EH (cell line): ENCODE measurements around the gene TMEM119.
A peak's percentile ranks its signal among the peaks of the same experiment; 100 is the strongest.
"Not testable (repeated sequence)": the region's sequence is repeated elsewhere in the genome, so short reads cannot be mapped to it uniquely, and the experiment has no call there.

Source experiments
- DNase-seq: peaks from one replicate; pipeline ENCODE4 v3.0.0-alpha.2; 2015; ENCODE audit warnings: low read depth

The TMEM119 gene

GRCh38 chr12:108565146-108565545 lies 32.7 kb downstream of the TMEM119 start:
- no peak for DNase-seq

- no peak for DNase-seq
Observed at GRCh38 chr12:108564724-108565123, 33.2 kb downstream of the TMEM119 start.

DNA sequence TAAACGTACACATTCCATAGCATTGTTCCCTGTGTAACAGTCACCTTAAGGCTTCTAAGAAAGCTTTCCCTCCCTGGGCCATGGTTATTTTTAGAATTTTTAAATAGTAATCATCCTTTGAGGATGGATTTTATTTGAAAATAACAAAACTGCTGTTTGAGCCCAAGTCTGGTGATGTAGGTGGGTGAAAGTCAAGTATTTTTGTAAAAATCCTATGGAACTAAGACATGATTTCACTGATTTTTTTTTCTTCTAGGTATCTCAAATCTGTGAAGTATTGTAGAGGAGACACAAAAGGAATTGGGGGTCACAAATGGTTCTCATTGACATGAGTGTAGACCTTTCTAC lies 34.1 kb downstream of the TMEM119 start:
- DNase-seq = no peak

- peak; percentile 90 for DNase-seq
Observed at GRCh38 chr12:108563136-108563803, 34.6 kb downstream of the TMEM119 start.

DNA sequence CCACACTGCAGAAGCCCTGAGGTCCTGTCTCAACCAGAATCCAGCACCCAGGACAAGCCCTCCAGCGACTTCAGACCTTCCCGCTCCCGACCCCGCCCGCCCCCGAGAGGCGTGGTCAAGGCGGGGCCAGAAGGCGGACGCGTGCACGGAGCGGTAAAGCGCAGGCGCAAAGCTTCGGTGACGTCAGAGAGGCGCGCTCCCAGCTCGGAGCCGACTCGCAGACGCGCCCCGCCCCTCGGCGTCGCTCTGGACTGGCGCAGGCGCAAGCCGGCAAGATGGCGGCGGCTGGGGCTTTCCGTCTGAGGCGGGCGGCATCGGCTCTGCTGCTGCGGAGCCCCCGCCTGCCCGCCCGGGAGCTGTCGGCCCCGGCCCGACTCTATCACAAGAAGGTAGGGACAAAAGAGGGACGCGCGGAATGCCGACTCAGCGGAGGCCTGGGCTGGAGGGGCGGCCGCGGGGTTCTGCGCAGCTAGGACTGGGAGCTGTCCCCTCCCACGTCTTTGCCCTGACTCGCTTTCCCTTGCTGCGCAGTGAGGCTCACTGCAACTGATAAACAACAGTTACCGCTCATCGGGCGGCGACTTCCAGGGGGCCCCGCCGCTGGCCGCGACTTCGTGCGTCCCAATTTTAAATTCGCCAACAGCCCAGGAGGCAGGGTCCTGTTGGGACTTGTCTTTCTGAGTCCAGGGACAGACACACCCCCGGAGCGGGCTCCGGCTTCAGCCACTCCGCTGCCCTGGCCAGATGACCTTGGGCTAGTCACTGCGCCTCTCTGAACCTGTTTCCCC lies 35.3 kb downstream of the TMEM119 start, which contains the start of gene ISCU:
TSS of gene ISCU (plus strand) at position 249 of the 788 bp plus-strand sequence. CDS start at position 276, 27 bp downstream.
- DNase-seq = peak; percentile 96

DNA sequence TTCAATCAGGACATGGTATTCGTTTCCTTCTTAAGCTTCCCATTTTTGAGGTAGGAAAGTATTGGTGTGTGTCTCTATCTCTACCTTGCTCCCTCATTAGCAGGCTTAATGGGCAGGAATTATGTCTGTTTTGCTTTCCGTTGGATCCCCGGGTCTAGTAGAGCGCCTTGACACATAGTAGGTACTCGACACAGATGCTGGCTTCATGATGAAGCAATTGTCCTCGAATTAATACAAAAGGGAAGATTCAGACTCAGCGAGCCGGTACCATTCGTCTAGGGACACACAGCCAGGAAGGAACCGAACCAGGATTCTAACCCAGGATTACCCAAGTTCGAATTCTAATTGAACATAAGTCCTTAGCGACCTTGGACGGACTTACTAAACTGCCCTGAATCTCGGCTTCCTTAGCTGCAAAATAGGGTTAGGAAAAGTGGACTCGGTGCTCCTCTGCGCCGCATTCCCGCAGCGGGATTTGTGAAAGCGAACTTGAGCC lies 36.0 kb downstream of the TMEM119 start:
- DNase-seq = no peak

DNA sequence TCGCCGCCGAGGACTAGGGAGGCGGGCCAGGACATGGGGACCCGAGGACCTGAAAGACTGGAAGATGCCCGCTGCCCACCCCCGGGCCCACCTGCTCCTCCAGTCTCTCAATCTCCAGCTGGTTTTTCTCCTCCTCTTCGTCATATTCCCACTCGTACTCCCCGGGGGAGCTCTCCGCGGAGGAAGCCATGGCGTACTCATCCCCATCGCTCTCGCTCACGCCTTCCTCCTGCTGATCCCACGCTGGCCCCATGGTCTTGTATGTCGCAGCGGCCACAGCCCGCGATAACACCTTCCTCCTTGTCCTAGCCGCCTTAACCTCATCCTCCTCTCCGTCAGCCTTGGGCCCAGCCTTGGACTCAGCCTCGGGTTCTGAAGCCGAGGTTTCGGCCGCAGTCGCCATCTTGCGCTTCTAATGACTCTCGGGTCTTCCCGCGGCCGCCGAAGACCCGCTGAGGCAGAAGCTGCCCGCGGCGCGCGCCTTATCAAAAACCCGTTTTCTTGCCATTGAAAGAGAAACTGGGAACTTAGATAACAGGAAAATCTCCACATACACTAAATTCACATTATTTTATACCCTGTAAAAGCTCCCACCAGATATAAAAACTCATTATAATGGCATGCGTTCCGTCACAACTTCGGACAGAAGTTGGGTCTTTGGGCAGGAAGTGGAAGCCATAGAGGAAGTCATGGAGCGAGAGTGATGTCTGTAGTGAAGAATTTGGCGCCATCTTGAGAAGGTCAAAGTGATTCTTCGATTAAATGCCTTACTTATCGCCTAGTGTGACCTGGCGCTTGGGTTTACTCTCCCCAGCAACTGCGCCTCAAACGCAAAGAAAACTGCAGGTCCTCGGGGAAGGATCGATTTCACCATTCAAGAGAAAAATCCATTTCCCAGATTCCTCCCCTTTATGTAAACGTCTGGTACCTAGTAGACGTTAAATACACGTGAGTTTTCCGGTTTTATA lies 36.8 kb downstream of the TMEM119 start, which contains the start of gene SART3:
TSS of gene SART3 (minus strand) at position 422 of the 968 bp plus-strand sequence. CDS start at position 403, 19 bp downstream.
- DNase-seq = peak; percentile 89

DNA sequence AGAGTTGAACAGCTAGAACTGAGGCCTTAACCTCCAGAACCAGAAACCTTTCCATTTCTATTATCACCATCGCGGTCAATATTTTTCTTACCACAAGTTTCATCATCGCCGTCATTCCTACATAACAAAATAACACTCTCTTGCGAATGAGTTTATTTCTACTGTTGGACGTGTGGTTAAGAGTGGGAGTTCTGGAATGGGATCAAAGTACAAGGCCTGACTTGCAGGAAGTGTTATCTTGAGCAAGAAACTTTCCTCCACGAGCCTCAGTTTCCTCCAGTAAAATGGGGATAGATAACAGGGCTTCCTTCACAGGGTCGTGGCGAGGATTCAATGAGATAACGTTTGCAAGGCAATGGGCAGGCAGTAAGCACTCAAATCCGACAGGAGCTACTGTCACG lies 37.6 kb downstream of the TMEM119 start:
- DNase-seq = no peak

GRCh38 chr12:108559748-108560147 lies 38.1 kb downstream of the TMEM119 start:
- no peak for DNase-seq

DNA sequence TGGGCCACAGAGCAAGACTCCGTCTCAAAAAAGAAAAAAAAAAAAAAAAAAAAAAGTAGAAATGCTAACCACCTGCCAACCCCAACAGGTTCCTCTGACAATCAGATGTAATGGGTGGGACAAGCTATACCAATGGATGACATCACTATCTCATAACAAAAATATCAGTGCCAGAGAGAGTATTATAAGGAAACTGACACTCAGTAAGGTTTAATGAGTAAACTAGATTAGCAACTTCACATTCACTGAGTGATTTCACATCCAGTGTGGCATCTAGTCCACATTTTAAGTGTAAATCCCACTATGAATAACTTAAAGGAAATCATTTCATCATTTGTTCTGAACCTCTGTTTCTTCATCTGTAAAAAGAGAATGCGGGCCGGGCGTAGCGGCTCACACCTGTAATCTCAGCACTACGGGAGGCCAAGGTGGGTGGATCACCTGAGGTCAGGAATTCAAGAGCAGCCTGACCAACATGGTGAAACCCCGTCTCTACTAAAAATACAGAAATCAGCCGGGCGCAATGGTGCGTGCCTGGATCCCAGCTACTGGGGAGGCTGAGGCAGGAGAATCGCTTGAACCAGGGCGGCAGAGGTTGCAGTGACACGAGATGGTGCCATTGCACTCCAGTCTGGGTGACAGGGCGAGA lies 38.8 kb downstream of the TMEM119 start:
- DNase-seq = no peak

DNA sequence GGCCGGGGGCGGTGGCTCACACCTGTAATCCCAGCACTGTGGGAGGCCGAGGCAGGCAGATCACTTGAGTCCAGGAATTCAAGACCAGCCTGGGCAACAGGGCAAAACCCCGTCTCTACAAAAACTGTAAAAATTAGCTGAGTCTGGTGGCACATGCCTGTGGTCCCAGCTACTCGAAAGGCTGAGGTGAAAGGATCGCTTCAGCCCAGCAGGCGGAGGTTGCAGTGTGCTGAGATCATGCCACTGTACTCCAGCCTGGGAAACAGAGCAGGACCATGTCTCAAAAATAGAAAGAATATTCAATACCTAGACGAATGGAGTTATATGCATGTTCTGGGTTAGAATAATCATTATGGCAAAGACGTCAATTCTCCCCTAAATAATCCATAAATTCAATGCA lies 42.5 kb downstream of the TMEM119 start:
- not testable (repeated sequence) for DNase-seq

DNA sequence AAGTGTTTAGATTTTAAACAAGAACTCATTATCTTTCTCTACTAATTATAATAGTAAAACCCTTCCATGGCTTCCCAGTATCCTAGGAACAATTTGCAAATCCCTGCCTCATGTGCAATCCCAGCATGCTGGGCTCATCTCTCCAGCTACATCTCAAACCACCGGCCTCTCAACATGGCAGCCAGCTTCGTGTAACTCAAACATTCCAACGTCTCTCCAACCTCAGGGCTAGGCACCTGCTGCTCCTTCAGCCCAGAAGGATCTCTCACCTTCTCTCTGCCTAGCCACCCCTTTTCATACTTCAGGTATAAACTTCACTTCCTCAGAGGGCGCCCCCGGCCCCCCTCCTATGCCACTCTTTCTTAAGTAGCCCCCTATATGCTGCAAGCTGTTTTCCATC lies 44.1 kb downstream of the TMEM119 start:
- no peak for DNase-seq

DNA sequence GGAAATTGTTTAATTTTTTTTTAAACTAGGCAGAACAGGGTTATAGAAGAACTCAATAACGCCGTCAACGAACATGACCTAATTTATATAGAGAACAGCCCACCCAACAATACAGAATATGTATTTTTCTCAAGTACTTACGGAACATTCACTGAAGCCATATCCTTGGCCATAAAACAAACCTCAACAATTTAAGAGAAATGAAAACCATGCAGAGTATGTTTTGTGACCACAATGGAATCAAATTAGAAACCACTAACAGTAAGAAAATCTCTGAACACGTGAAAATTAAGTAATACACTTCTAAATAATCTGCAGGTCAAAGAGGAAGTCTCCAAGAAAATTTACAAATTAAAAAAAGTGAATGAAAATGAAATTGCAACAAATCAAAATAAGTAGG lies 46.3 kb downstream of the TMEM119 start:
- peak; percentile 80 for DNase-seq

DNA sequence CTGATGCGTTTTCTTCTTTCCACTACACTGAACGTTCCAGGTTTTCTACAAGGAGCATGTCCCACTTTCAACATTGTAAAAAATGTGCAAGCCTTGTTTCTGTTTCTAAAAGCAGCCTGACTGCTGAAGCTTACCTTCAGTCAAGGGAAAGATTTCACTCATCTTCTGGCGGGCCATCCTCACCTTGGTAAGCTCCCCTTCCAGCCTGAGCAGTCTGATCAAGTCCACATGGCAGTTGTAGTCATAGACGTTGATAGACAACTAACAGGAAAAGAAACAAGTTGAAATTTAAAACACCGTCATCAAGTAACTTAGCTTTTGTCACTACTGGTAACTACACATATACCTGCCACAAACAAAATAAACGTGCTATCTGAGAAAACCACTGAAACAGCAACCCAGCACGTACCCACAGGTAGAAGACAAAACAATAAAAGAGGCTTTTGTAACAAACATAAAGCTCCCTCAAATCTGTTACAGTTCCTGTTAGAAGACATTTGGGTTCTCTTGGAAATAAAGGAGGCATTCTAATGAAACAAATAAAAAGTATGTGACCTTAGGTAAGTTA lies 48.8 kb downstream of the TMEM119 start:
- no peak for DNase-seq

DNA sequence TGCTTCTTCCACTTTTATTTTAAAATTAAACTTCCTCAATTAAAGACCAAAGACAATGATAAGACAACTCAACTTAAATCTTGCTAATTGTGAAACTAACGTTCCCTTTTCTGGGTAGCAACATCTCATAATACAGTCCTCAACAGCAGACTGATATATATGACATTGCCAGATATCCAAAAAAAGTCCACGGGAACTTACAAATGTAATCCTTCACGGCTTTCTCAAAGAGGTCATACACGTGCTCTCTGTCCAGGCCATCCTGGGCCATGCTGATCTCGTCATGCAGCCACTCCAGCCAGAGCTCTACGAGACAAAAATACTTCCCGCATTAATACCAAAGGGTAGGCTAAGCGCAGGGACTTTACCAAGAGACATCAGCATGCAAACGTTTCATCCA lies 50.2 kb downstream of the TMEM119 start:
- DNase-seq = no peak

DNA sequence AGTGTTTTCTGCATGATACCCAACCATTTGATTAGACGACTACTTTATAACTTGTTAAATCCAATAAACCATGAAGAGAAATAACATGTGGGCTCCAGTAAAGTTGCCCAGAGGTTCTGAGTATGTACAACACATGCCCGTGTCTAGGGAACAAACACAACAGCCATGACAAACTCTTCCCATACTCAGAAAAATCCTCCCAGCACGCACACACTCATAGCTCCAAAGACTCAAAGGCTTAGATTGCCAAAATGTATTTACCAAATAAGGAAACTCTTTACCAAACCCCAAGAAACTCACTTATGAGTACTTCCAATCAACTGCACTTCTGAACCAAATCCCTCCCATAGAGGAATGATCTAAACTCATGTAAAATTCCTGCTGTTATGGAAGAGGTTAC lies 54.2 kb downstream of the TMEM119 start:
- peak; percentile 66 for DNase-seq

DNA sequence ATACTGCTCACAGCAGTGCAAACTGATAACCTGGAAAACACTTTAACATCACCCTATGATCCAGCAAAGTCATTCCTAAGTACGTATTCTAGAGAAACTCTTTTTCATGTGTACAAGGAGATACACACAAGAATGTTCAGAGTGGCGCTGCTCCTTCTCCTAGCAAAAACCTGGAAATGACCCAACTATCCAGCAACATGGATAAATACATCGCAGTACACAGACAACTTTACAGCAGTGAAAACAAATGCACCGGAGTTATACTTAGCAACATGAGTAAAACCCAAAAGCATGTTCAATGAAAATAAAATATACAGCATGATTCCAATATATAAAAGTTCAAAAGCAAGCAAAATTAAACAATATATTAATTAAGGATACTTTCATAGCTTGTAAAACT lies 55.6 kb downstream of the TMEM119 start:
- peak; percentile 60 for DNase-seq
